HepG2 (cell line): Measurements from ENCODE around the gene RELL1. TPM values are rescaled to one million over a fixed set of nuclear protein-coding genes. Genes with fewer than 3 reads are reported as not detected.

ENCODE experiments used
- ATF7 ChIP-seq, 2 experiments: fragments of 450-650 bp in 1 of 2; sonication (generic) in 1 of 2; formaldehyde crosslinking in 1 of 2; IDR thresholded peaks; 2 replicates each; pipeline versions ENCODE4 v1.4.0 to v1.6.1; 2016 to 2020; ENCODE audit warnings: antibody characterized with exemption in 1 of 2, mild to moderate bottlenecking in 1 of 2, missing genetic modification reagents in 1 of 2
- CCDC6 ChIP-seq: sonication (generic); formaldehyde crosslinking; IDR thresholded peaks from 2 replicates; pipeline ENCODE4 v1.8.1; 2022; ENCODE audit warnings: mild to moderate bottlenecking, missing genetic modification reagents, moderate library complexity
- FOXK1 ChIP-seq: sonication (generic); formaldehyde crosslinking; IDR thresholded peaks from 2 replicates; pipeline ENCODE4 v1.4.0; 2020; ENCODE audit warnings: low read depth, missing genetic modification reagents, borderline replicate concordance
- GABPB1 ChIP-seq: IDR thresholded peaks from 2 replicates; pipeline ENCODE4 v1.6.1; 2016; ENCODE audit warnings: mild to moderate bottlenecking, missing genetic modification reagents, moderate library complexity, missing compliant biosample characterization
- KDM2A ChIP-seq: sonication (generic); formaldehyde crosslinking; IDR thresholded peaks from 2 replicates; pipeline ENCODE4 v1.4.0; 2020; ENCODE audit warnings: low read depth, missing genetic modification reagents, borderline replicate concordance
- NONO ChIP-seq, 2 experiments: fragments of 450-650 bp in 1 of 2; sonication (generic) in 1 of 2; formaldehyde crosslinking in 1 of 2; IDR thresholded peaks in 1 of 2; conservative IDR thresholded peaks in 1 of 2; 2 replicates each; pipeline versions ENCODE4 v1.6.1 to v1.8.0; 2017 to 2022; ENCODE audit warnings: mild to moderate bottlenecking in 1 of 2, missing genetic modification reagents in 1 of 2, moderate library complexity in 1 of 2
- SATB2 ChIP-seq: sonication (generic); formaldehyde crosslinking; IDR thresholded peaks from 2 replicates; pipeline ENCODE4 v1.5.0; 2020; ENCODE audit warnings: missing genetic modification reagents
- SIX1 ChIP-seq: sonication (generic); formaldehyde crosslinking; IDR thresholded peaks from 2 replicates; pipeline ENCODE4 v1.4.0; 2020; ENCODE audit warnings: missing genetic modification reagents, borderline replicate concordance
- ZBTB1 ChIP-seq: sonication (generic); formaldehyde crosslinking; IDR thresholded peaks from 2 replicates; pipeline ENCODE4 v1.4.0; 2020; ENCODE audit warnings: missing genetic modification reagents, borderline replicate concordance
- ZBTB20 ChIP-seq: sonication (generic); formaldehyde crosslinking; IDR thresholded peaks from 2 replicates; pipeline ENCODE4 v1.8.1; 2023; ENCODE audit warnings: missing genetic modification reagents, low read depth, mild to moderate bottlenecking, borderline replicate concordance
- ZNF382 ChIP-seq: sonication (generic); formaldehyde crosslinking; IDR thresholded peaks from 2 replicates; pipeline ENCODE4 v1.5.0; 2020; ENCODE audit warnings: missing genetic modification reagents, mild to moderate bottlenecking, borderline replicate concordance
- ZNF530 ChIP-seq: sonication (generic); formaldehyde crosslinking; IDR thresholded peaks from 2 replicates; pipeline ENCODE4 v1.5.0; 2020; ENCODE audit warnings: low read depth, mild to moderate bottlenecking, missing genetic modification reagents
- ZNF562 ChIP-seq: sonication (generic); formaldehyde crosslinking; IDR thresholded peaks from 2 replicates; pipeline ENCODE4 v1.8.0; 2022; ENCODE audit warnings: missing genetic modification reagents, borderline replicate concordance
- polyA plus RNA-seq, 8 experiments: library from polyadenylated mRNA; depleted of rRNA in 3 of 8; stranded (reverse) in 7 of 8; unstranded in 1 of 8; fragments of >200 nt; fragmentation: Illumina TruSeq in 4 of 8; extraction: Trizol in 4 of 8; gene quantifications; 2 replicates each; pipeline versions ENCODE4 v1.2.1 to v1.2.3, GENCODE V29; 2011 to 2016; ENCODE audit warnings: low read depth in 4 of 8, missing spikeins in 1 of 8, mixed read lengths in 1 of 8; ENCODE audit not compliant: insufficient read depth in 1 of 8
- total RNA-seq, 5 experiments: library from RNA; depleted of rRNA; stranded (reverse); fragments of >200 nt; fragmentation: Illumina TruSeq; extraction: Trizol; gene quantifications; 2 replicates each; pipeline ENCODE4 v1.2.3, GENCODE V29; 2016; ENCODE audit warnings: low read depth in 1 of 5
- TF ChIP-seq, protein P1 (sequence below): sonication (generic); formaldehyde crosslinking; IDR thresholded peaks from 2 replicates; pipeline ENCODE4 v1.9.0; 2021; ENCODE audit warnings: missing genetic modification reagents, borderline replicate concordance
- TF ChIP-seq, protein P2 (sequence below): sonication (generic); formaldehyde crosslinking; IDR thresholded peaks from 2 replicates; pipeline ENCODE4 v1.5.0; 2020; ENCODE audit warnings: mild to moderate bottlenecking, missing genetic modification reagents
- TF ChIP-seq, protein P3 (sequence below): sonication (generic); formaldehyde crosslinking; IDR thresholded peaks from 2 replicates; pipeline ENCODE4 v1.4.0; 2020; ENCODE audit warnings: mild to moderate bottlenecking, missing genetic modification reagents
- TF ChIP-seq, protein P4 (sequence below): sonication (generic); formaldehyde crosslinking; IDR thresholded peaks from 2 replicates; pipeline ENCODE4 v1.5.0; 2020; ENCODE audit warnings: mild to moderate bottlenecking, missing genetic modification reagents, borderline replicate concordance

RELL1 gene
- total and polyA plus RNA-seq, 2 of the 13 experiments (the other 11 are each of a cell fraction or from before 2014, with no cell fraction given) = 8.4 to 58.4 TPM

DNA sequence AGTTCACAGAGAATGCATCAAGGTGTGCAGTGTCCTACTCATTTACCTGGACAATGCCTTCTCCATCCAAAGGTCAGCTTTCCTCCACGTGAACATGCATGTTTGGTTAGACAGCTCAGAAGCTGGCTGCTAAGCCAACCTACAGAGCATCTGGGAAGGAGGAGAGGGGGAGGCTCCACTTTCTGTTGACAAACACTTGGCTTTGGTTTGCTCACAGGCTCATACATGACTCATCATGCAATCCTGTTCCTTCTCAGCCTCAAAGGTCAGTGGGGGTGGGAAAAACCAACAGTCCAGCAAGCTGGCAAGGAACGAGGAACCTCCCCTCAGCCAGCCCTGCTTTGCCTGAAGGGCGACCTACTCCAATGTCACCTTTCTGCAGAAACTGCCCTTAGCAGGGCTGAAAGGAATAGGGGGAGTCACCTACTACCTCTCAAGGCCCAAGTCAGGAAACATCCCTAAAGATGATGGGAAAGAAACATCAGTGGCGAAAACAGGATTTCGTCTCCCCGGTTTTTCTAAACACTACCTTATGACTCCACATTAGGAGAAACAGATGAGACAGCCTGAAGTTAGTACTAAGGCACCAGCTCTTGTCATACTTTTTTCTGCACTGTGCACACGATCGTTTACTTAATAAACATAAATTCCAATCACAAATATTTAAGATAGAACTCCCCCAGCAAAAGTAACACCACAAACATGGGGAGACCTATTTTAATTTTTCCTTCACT is 37.9 kb downstream of the RELL1 start (continued):
- no peak; the same call in 1 of the 2 replicates for TF ChIP-seq SIX1
- no peak for TF ChIP-seq SATB2 (CRISPR knock-in tag)
- no peak for TF ChIP-seq ZNF382
- TF ChIP-seq ZBTB20 (CRISPR knock-in tag) = peak; percentile 68; the same call in 1 of the 2 replicates
- TF ChIP-seq, protein P1, sequence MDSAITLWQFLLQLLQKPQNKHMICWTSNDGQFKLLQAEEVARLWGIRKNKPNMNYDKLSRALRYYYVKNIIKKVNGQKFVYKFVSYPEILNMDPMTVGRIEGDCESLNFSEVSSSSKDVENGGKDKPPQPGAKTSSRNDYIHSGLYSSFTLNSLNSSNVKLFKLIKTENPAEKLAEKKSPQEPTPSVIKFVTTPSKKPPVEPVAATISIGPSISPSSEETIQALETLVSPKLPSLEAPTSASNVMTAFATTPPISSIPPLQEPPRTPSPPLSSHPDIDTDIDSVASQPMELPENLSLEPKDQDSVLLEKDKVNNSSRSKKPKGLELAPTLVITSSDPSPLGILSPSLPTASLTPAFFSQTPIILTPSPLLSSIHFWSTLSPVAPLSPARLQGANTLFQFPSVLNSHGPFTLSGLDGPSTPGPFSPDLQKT (CRISPR knock-in tag) = no peak
- TF ChIP-seq, protein P2, sequence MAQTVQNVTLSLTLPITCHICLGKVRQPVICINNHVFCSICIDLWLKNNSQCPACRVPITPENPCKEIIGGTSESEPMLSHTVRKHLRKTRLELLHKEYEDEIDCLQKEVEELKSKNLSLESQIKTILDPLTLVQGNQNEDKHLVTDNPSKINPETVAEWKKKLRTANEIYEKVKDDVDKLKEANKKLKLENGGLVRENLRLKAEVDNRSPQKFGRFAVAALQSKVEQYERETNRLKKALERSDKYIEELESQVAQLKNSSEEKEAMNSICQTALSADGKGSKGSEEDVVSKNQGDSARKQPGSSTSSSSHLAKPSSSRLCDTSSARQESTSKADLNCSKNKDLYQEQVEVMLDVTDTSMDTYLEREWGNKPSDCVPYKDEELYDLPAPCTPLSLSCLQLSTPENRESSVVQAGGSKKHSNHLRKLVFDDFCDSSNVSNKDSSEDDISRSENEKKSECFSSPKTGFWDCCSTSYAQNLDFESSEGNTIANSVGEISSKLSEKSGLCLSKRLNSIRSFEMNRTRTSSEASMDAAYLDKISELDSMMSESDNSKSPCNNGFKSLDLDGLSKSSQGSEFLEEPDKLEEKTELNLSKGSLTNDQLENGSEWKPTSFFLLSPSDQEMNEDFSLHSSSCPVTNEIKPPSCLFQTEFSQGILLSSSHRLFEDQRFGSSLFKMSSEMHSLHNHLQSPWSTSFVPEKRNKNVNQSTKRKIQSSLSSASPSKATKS (CRISPR knock-in tag) = no peak
- TF ChIP-seq ATF7 (IDR thresholded peaks at IDR 0.05) = no peak
- peak; percentile 59; the same call in 1 of the 2 replicates for TF ChIP-seq ATF7 (CRISPR knock-in tag; IDR thresholded peaks at IDR 0.05)
- TF ChIP-seq ZBTB1 = no peak
- TF ChIP-seq, protein P3, sequence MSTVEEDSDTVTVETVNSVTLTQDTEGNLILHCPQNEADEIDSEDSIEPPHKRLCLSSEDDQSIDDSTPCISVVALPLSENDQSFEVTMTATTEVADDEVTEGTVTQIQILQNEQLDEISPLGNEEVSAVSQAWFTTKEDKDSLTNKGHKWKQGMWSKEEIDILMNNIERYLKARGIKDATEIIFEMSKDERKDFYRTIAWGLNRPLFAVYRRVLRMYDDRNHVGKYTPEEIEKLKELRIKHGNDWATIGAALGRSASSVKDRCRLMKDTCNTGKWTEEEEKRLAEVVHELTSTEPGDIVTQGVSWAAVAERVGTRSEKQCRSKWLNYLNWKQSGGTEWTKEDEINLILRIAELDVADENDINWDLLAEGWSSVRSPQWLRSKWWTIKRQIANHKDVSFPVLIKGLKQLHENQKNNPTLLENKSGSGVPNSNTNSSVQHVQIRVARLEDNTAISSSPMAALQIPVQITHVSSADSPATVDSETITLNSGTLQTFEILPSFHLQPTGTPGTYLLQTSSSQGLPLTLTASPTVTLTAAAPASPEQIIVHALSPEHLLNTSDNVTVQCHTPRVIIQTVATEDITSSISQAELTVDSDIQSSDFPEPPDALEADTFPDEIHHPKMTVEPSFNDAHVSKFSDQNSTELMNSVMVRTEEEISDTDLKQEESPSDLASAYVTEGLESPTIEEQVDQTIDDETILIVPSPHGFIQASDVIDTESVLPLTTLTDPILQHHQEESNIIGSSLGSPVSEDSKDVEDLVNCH (CRISPR knock-in tag) = no peak
- peak; percentile 82; the same call in 1 of the 2 replicates for TF ChIP-seq FOXK1 (CRISPR knock-in tag)
- peak; percentile 33; the same call in 1 of the 2 replicates for TF ChIP-seq GABPB1 (CRISPR knock-in tag)
- TF ChIP-seq, protein P4, sequence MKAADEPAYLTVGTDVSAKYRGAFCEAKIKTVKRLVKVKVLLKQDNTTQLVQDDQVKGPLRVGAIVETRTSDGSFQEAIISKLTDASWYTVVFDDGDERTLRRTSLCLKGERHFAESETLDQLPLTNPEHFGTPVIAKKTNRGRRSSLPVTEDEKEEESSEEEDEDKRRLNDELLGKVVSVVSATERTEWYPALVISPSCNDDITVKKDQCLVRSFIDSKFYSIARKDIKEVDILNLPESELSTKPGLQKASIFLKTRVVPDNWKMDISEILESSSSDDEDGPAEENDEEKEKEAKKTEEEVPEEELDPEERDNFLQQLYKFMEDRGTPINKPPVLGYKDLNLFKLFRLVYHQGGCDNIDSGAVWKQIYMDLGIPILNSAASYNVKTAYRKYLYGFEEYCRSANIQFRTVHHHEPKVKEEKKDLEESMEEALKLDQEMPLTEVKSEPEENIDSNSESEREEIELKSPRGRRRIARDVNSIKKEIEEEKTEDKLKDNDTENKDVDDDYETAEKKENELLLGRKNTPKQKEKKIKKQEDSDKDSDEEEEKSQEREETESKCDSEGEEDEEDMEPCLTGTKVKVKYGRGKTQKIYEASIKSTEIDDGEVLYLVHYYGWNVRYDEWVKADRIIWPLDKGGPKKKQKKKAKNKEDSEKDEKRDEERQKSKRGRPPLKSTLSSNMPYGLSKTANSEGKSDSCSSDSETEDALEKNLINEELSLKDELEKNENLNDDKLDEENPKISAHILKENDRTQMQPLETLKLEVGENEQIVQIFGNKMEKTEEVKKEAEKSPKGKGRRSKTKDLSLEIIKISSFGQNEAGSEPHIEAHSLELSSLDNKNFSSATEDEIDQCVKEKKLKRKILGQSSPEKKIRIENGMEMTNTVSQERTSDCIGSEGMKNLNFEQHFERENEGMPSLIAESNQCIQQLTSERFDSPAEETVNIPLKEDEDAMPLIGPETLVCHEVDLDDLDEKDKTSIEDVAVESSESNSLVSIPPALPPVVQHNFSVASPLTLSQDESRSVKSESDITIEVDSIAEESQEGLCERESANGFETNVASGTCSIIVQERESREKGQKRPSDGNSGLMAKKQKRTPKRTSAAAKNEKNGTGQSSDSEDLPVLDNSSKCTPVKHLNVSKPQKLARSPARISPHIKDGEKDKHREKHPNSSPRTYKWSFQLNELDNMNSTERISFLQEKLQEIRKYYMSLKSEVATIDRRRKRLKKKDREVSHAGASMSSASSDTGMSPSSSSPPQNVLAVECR = peak; percentile 41; the same call in 1 of the 2 replicates
- no peak for TF ChIP-seq NONO (IDR thresholded peaks at IDR 0.05)
- TF ChIP-seq NONO (CRISPR knock-in tag; conservative IDR thresholded peaks at IDR 0.05) = peak; percentile 57; the same call in 1 of the 2 replicates
- TF ChIP-seq ZNF562 = no peak
- no peak for TF ChIP-seq CCDC6 (CRISPR knock-in tag)
- peak; percentile 60; the same call in 1 of the 2 replicates for TF ChIP-seq KDM2A (CRISPR knock-in tag)
- TF ChIP-seq ZNF530 (CRISPR knock-in tag) = no peak
